ENCODE results near the gene PRRX1. TPM values are rescaled to one million over a fixed set of nuclear protein-coding genes. Genes with fewer than 3 reads are reported as not detected.

PRRX1 gene
- total RNA-seq, 1 experiment from 2014 or later: 1.8 TPM

- intact Hi-C loops (cut with micrococcal nuclease; ENCODE audit: unreplicated experiment): loop anchor here (5.0 to 10.0 kb wide), 2 partner anchors 673 to 760 kb away; no protein-coding TSS in a partner anchor
- CTCF ChIA-PET: no interaction called here
- BruUV-seq (replicated peaks): no TSS peak
- Mint-ChIP-seq H3K9me3 (ENCODE audit: low read depth, unreplicated experiment) (no peaks in the 10 kb centered on the region), H3K4me1 (ENCODE audit: low read depth, unreplicated experiment) (peaks cover 10% of the 10 kb centered on the region), H3K27ac (ENCODE audit: unreplicated experiment) (no peak overlapping the region), H3K36me3 (ENCODE audit: insufficient read depth, unreplicated experiment) (peaks cover 6% of the 10 kb centered on the region), H3K27me3 (ENCODE audit: unreplicated experiment) (no peaks in the 10 kb centered on the region), H3K4me3 (ENCODE audit: low read depth, unreplicated experiment) (no peak overlapping the region)
- no peak for DNase-seq
- TF ChIP-seq CTCF (IDR thresholded peaks at IDR 0.05; ENCODE audit: unreplicated experiment): no peak
These were observed 21.2 kb downstream of the PRRX1 start for GRCh38 chr1:170685166-170685565.

GRCh38 chr1:170686291-170686690 lies 22.4 kb downstream of the PRRX1 start:
- Mint-ChIP-seq H3K4me1 (ENCODE audit: low read depth, unreplicated experiment) (peaks cover 10% of the 10 kb centered on the region), H3K4me3 (ENCODE audit: low read depth, unreplicated experiment) (no peak overlapping the region), H3K9me3 (ENCODE audit: low read depth, unreplicated experiment) (no peaks in the 10 kb centered on the region), H3K27me3 (ENCODE audit: unreplicated experiment) (no peaks in the 10 kb centered on the region), H3K27ac (ENCODE audit: unreplicated experiment) (no peak overlapping the region), H3K36me3 (ENCODE audit: insufficient read depth, unreplicated experiment) (peaks cover 6% of the 10 kb centered on the region)
- BruUV-seq (replicated peaks): no TSS peak
- CTCF ChIA-PET: interaction anchor here (0.7 kb wide), 1 partner anchor 219 kb away, joined by 4 read pairs; no protein-coding TSS in a partner anchor
- no peak for TF ChIP-seq CTCF (IDR thresholded peaks at IDR 0.05; ENCODE audit: unreplicated experiment)
- DNase-seq: no peak
- intact Hi-C loops (cut with micrococcal nuclease; ENCODE audit: unreplicated experiment): loop anchor here (5.0 to 10.0 kb wide), 2 partner anchors 674 to 761 kb away; no protein-coding TSS in a partner anchor

- CTCF ChIA-PET: no interaction called here
- intact Hi-C loops (cut with micrococcal nuclease; ENCODE audit: unreplicated experiment): loop anchor here (2.0 to 10.0 kb wide), 3 partner anchors 195 to 763 kb away; no protein-coding TSS in a partner anchor
- H3K9me3 Mint-ChIP-seq (ENCODE audit: low read depth, unreplicated experiment): no peaks in the 10 kb centered on the region
- H3K36me3 Mint-ChIP-seq (ENCODE audit: insufficient read depth, unreplicated experiment): peaks cover 6% of the 10 kb centered on the region
- H3K27ac Mint-ChIP-seq (ENCODE audit: unreplicated experiment): no peak overlapping the region
- peaks cover 11% of the 10 kb centered on the region for H3K4me1 Mint-ChIP-seq (ENCODE audit: low read depth, unreplicated experiment)
- H3K4me3 Mint-ChIP-seq (ENCODE audit: low read depth, unreplicated experiment): no peak overlapping the region
- BruUV-seq (replicated peaks): no TSS peak
- no peak for DNase-seq
- TF ChIP-seq CTCF (IDR thresholded peaks at IDR 0.05; ENCODE audit: unreplicated experiment): no peak
- H3K27me3 Mint-ChIP-seq (ENCODE audit: unreplicated experiment): no peaks in the 10 kb centered on the region
These were observed 23.7 kb downstream of the PRRX1 start for GRCh38 chr1:170687621-170688020.

GRCh38 chr1:170691258-170691657 lies 27.3 kb downstream of the PRRX1 start:
- no TSS peak for BruUV-seq (replicated peaks)
- no peak overlapping the region for H3K4me3 Mint-ChIP-seq (ENCODE audit: low read depth, unreplicated experiment)
- H3K9me3 Mint-ChIP-seq (ENCODE audit: low read depth, unreplicated experiment): no peaks in the 10 kb centered on the region
- H3K27ac Mint-ChIP-seq (ENCODE audit: unreplicated experiment): no peak overlapping the region
- no peak for TF ChIP-seq CTCF (IDR thresholded peaks at IDR 0.05; ENCODE audit: unreplicated experiment)
- intact Hi-C loops (cut with micrococcal nuclease; ENCODE audit: unreplicated experiment): no loop called here
- no peaks in the 10 kb centered on the region for H3K27me3 Mint-ChIP-seq (ENCODE audit: unreplicated experiment)
- H3K36me3 Mint-ChIP-seq (ENCODE audit: insufficient read depth, unreplicated experiment): peaks cover 6% of the 10 kb centered on the region
- peaks cover 20% of the 10 kb centered on the region for H3K4me1 Mint-ChIP-seq (ENCODE audit: low read depth, unreplicated experiment)
- CTCF ChIA-PET: interaction anchor here (0.5 kb wide), 1 partner anchor 166 kb away, joined by 4 read pairs; no protein-coding TSS in a partner anchor
- DNase-seq: no peak
